Gastroesophageal sphincter (tissue), 4 donors: Measurements from ENCODE around the gene TUBB2B. TPM values are rescaled to one million over a fixed set of nuclear protein-coding genes. Genes with fewer than 3 reads are reported as not detected.

Experiments used
- ATAC-seq: fragments of 150-250 bp; one replicate; pipeline ENCODE4 v1.9.1; 2016; ENCODE audit warnings: mild to moderate bottlenecking, moderate library complexity
- H3K27ac ChIP-seq, 4 donors: fragments of 200-600 bp; sonication (generic) in 3 of 4; 1 replicate in 3 of 4; 2 replicates in 1 of 4; pipeline ENCODE4 v1.5.1; 2016 to 2019
- H3K27me3 ChIP-seq: fragments of 200-600 bp; sonication (generic); one replicate; pipeline ENCODE4 v1.5.1; 2019
- H3K36me3 ChIP-seq, 2 donors: fragments of 200-600 bp; sonication (generic); one replicate each; pipeline ENCODE4 v1.5.1; 2019; ENCODE audit warnings: control low read depth in 1 of 2
- H3K4me1 ChIP-seq, 3 donors: fragments of 200-600 bp; sonication (generic); 1 replicate in 2 of 3; 2 replicates in 1 of 3; pipeline ENCODE4 v1.5.1; 2016 to 2019; ENCODE audit warnings: control low read depth in 2 of 3
- H3K4me3 ChIP-seq, 2 donors: fragments of 200-600 bp; sonication (generic); one replicate each; pipeline ENCODE4 v1.5.1; 2019; ENCODE audit warnings: mild to moderate bottlenecking in 1 of 2, moderate library complexity in 1 of 2
- H3K9me3 ChIP-seq, 3 donors: fragments of 200-600 bp; sonication (generic); one replicate each; pipeline ENCODE4 v1.5.1; 2017 to 2019; ENCODE audit warnings: control low read depth in 2 of 3
- CTCF ChIP-seq, 4 experiments: fragments of 200-600 bp in 2 of 4; fragments of 450-650 bp in 2 of 4; sonication (generic) in 1 of 4; IDR thresholded peaks; one replicate each; pipeline ENCODE4 v1.5.1; 2017 to 2019; ENCODE audit warnings: antibody characterized with exemption in 4 of 4, mild to moderate bottlenecking in 2 of 4, moderate library complexity in 2 of 4
- EP300 ChIP-seq: sonication (generic); formaldehyde crosslinking; IDR thresholded peaks from one replicate; pipeline ENCODE4 v1.6.1; 2017; ENCODE audit warnings: antibody characterized with exemption, mild to moderate bottlenecking
- POLR2A ChIP-seq, 2 donors: fragments of 450-650 bp; IDR thresholded peaks; one replicate each; pipeline ENCODE4 v1.6.1; 2017; ENCODE audit warnings: antibody characterized with exemption in 2 of 2, mild to moderate bottlenecking in 2 of 2, moderate library complexity in 1 of 2
- POLR2AphosphoS5 ChIP-seq: sonication (generic); formaldehyde crosslinking; IDR thresholded peaks from one replicate; pipeline ENCODE4 v1.6.1; 2017; ENCODE audit warnings: antibody characterized with exemption
- WGBS, 2 donors: methylation state at CpG; one replicate each; pipeline ENCODE4 v1.1.5; 2018; ENCODE audit warnings: low coverage in 1 of 2; 5-methylcytosine and 5-hydroxymethylcytosine counted together
- total RNA-seq, 4 donors: library from RNA; depleted of rRNA; stranded (reverse); fragments of >200 nt; gene quantifications; one replicate each; pipeline ENCODE4 v1.1.0, GENCODE V29; 2016

Gene TUBB2B
- total RNA-seq, 4 donors from 2014 or later: 11.5 to 42.8 (median 14.6) TPM

- peak overlapping the region in 2 of 4 donors; percentile 7 to 75 for H3K27ac ChIP-seq
- H3K4me1 ChIP-seq: peaks cover 0 to 31% (median 5%) of the 10 kb centered on the region in 3 donors
- ATAC-seq: peak; percentile 61
- WGBS, 2 donors: 50 to 53% methylated on average over 2 to 10 of the region's 17 CpGs
- no peaks in the 10 kb centered on the region for H3K27me3 ChIP-seq
- H3K4me3 ChIP-seq: no peak overlapping the region
- TF ChIP-seq POLR2AphosphoS5 (peak; percentile 7), CTCF (IDR thresholded peaks at IDR 0.05) (peak in 1 of 4 experiments; percentile 25), EP300 (no peak), POLR2A (IDR thresholded peaks at IDR 0.05) (no peak)
- H3K9me3 ChIP-seq: no peaks in the 10 kb centered on the region
- no peaks in the 10 kb centered on the region for H3K36me3 ChIP-seq
These were observed 18.1 kb downstream of the TUBB2B start for GRCh38 chr6:3209114-3210023.

- Histone ChIP-seq H3K4me1 (peaks cover 0 to 31% (median 5%) of the 10 kb centered on the region in 3 donors), H3K27me3 (no peaks in the 10 kb centered on the region), H3K9me3 (no peaks in the 10 kb centered on the region), H3K27ac (peak overlapping the region in 2 of 4 donors; percentile 7 to 75), H3K36me3 (no peaks in the 10 kb centered on the region), H3K4me3 (no peak overlapping the region)
- no peak for TF ChIP-seq EP300
- no peak for TF ChIP-seq POLR2A (IDR thresholded peaks at IDR 0.05)
- TF ChIP-seq POLR2AphosphoS5: no peak
- TF ChIP-seq CTCF (IDR thresholded peaks at IDR 0.05): no peak
- 67% methylated on average over 1 of the region's 1 CpG; no CpG with 5 or more reads in 1 of the 2 donors for WGBS, 2 donors
- no peak for ATAC-seq
These were observed 18.7 kb downstream of the TUBB2B start for GRCh38 chr6:3208775-3209113.

- ATAC-seq: peak; percentile 71
These were observed 19.2 kb downstream of the TUBB2B start for GRCh38 chr6:3208098-3208774.

GRCh38 chr6:3206339-3207015 is 21.0 kb downstream of the TUBB2B start:
- no peaks in the 10 kb centered on the region for H3K36me3 ChIP-seq
- 89 to 96% methylated on average over 4 to 6 of the region's 7 CpGs for WGBS, 2 donors
- H3K4me3 ChIP-seq: no peak overlapping the region
- no peaks in the 10 kb centered on the region for H3K27me3 ChIP-seq
- no peak overlapping the region for H3K27ac ChIP-seq
- no peaks in the 10 kb centered on the region for H3K9me3 ChIP-seq
- no peak for TF ChIP-seq POLR2A (IDR thresholded peaks at IDR 0.05)
- TF ChIP-seq CTCF (IDR thresholded peaks at IDR 0.05): no peak
- no peak for TF ChIP-seq POLR2AphosphoS5
- TF ChIP-seq EP300: no peak
- ATAC-seq: no peak
- H3K4me1 ChIP-seq: peaks cover 0 to 19% (median 5%) of the 10 kb centered on the region in 3 donors

More at GRCh38 chr6:3208098-3208774, 19.2 kb downstream of the TUBB2B start:
- Histone ChIP-seq H3K9me3 (no peaks in the 10 kb centered on the region), H3K27me3 (no peaks in the 10 kb centered on the region), H3K4me1 (peaks cover 0 to 31% (median 5%) of the 10 kb centered on the region in 3 donors), H3K4me3 (no peak overlapping the region), H3K36me3 (no peaks in the 10 kb centered on the region), H3K27ac (peak overlapping the region in 2 of 4 donors; percentile 7 to 75)
- WGBS, 2 donors: 53 to 66% methylated on average over 13 to 14 of the region's 14 CpGs
- TF ChIP-seq CTCF (IDR thresholded peaks at IDR 0.05) (no peak), POLR2A (IDR thresholded peaks at IDR 0.05) (no peak), POLR2AphosphoS5 (peak; percentile 87), EP300 (no peak)
